H1 (cell line): ENCODE data around the gene TBX5. TPM values are rescaled to one million over a fixed set of nuclear protein-coding genes. Genes with fewer than 3 reads are reported as not detected.

Experiments used
- CTCF ChIA-PET: fragments of 300-600 bp; sonication (Branson Sonifier 250); formaldehyde crosslinking; loops from one replicate; lab custom pipeline; 2021; ENCODE audit not compliant: partially characterized antibody; lab: Charles Lee
- POLR2A ChIA-PET: fragments of 300-600 bp; sonication (Branson Sonifier 250); formaldehyde crosslinking; loops from one replicate; lab custom pipeline; 2021; ENCODE audit warnings: inconsistent platforms; ENCODE audit not compliant: partially characterized antibody; lab: Charles Lee
- DNase-seq, 2 experiments: peaks; one replicate each; pipeline versions ENCODE4 v3.0.0 to v3.0.0-alpha.2; 2010 to 2022; ENCODE audit warnings: low spot score in 2 of 2, low read depth in 1 of 2, mixed read lengths in 1 of 2
- FAIRE-seq: peaks from 2 replicates; lab custom pipeline; 2011; peaks lifted over from hg19 to GRCh38; lab: Jason Lieb, UNC
- H2AFZ ChIP-seq: 2 replicates; pipeline ENCODE4 v1.8.1; 2012; ENCODE audit warnings: low read length, inconsistent platforms
- H2AK5ac ChIP-seq: 2 replicates; pipeline ENCODE4 v1.6.1; 2013; ENCODE audit warnings: low read depth, low read length
- H2BK120ac ChIP-seq: replicated peaks from 2 replicates; pipeline ENCODE3; 2013; ENCODE audit warnings: low read depth, low read length, inconsistent platforms
- H2BK12ac ChIP-seq: 2 replicates; pipeline ENCODE4 v1.6.1; 2013; ENCODE audit warnings: low read depth, low read length
- H2BK15ac ChIP-seq: 2 replicates; pipeline ENCODE4 v1.6.1; 2013; ENCODE audit warnings: low read length
- H2BK20ac ChIP-seq: 2 replicates; pipeline ENCODE4 v1.6.1; 2013; ENCODE audit warnings: low read length
- H2BK5ac ChIP-seq: 2 replicates; pipeline ENCODE4 v1.6.1; 2013; ENCODE audit warnings: low read depth, low read length
- H3K14ac ChIP-seq: 2 replicates; pipeline ENCODE4 v1.6.1; 2013; ENCODE audit warnings: inconsistent platforms; ENCODE audit not compliant: insufficient read length
- H3K18ac ChIP-seq: 2 replicates; pipeline ENCODE4 v1.6.1; 2013; ENCODE audit warnings: low read length; ENCODE audit errors: extremely low read depth
- H3K23ac ChIP-seq: 2 replicates; pipeline ENCODE4 v1.6.1; 2013; ENCODE audit warnings: inconsistent platforms; ENCODE audit not compliant: insufficient read length
- H3K23me2 ChIP-seq: 2 replicates; pipeline ENCODE4 v1.6.1; 2013; ENCODE audit warnings: low read depth, low read length
- H3K27ac ChIP-seq: 2 replicates; pipeline ENCODE4 v1.6.1; 2011; ENCODE audit warnings: low read depth, low read length, inconsistent platforms
- H3K27me3 ChIP-seq, 4 experiments: replicated peaks in 1 of 4; 1 replicate in 1 of 4; 2 replicates in 3 of 4; pipeline versions ENCODE4 v1.6.1 to v1.8.1; 2011 to 2013; ENCODE audit warnings: low read length in 3 of 4, mild to moderate bottlenecking in 3 of 4, inconsistent platforms in 2 of 4, mixed read lengths in 2 of 4, moderate library complexity in 1 of 4; ENCODE audit not compliant: control insufficient read depth in 3 of 4, insufficient read depth in 3 of 4; ENCODE audit errors: extremely low read depth in 1 of 4
- H3K36me3 ChIP-seq, 4 experiments: 2 replicates each; pipeline versions ENCODE4 v1.6.1 to v1.8.1; 2011 to 2013; ENCODE audit warnings: mild to moderate bottlenecking in 4 of 4, low read length in 3 of 4, moderate library complexity in 2 of 4, control low read depth in 1 of 4, inconsistent platforms in 1 of 4; ENCODE audit not compliant: insufficient read depth in 4 of 4, control insufficient read depth in 2 of 4
- H3K4ac ChIP-seq: replicated peaks from 2 replicates; pipeline ENCODE3; 2013; ENCODE audit warnings: low read length, low read depth, mixed read lengths, inconsistent platforms; ENCODE audit not compliant: insufficient read length
- H3K4me1 ChIP-seq, 4 experiments: replicated peaks in 1 of 4; 1 replicate in 1 of 4; 2 replicates in 3 of 4; pipeline versions ENCODE4 v1.6.1 to v1.8.1; 2011 to 2013; ENCODE audit warnings: low read length in 3 of 4, inconsistent platforms in 2 of 4, mixed read lengths in 1 of 4; ENCODE audit not compliant: insufficient read depth in 4 of 4, control insufficient read depth in 3 of 4
- H3K4me2 ChIP-seq, 2 experiments: 2 replicates each; pipeline versions ENCODE4 v1.6.1 to v1.8.1; 2011 to 2013; ENCODE audit warnings: low read depth in 2 of 2, low read length in 2 of 2, control low read depth in 1 of 2, inconsistent platforms in 1 of 2, mild to moderate bottlenecking in 1 of 2; ENCODE audit not compliant: insufficient read depth in 1 of 2
- H3K4me3 ChIP-seq, 4 experiments: fragments of 200-600, 300-600 bp in 1 of 4; sonication (generic), shearing (Covaris generic), sonication (Bioruptor Twin) in 1 of 4; 2 replicates each; pipeline versions ENCODE4 v1.5.1 to v1.8.1; 2011 to 2016; ENCODE audit warnings: low read length in 4 of 4, low read depth in 3 of 4, control low read depth in 2 of 4, inconsistent platforms in 2 of 4, mild to moderate bottlenecking in 2 of 4, mixed read lengths in 1 of 4, moderate library complexity in 1 of 4; ENCODE audit not compliant: insufficient read depth in 2 of 4; ENCODE audit errors: extremely low read depth in 1 of 4
- H3K56ac ChIP-seq: replicated peaks from 2 replicates; pipeline ENCODE3; 2013; ENCODE audit warnings: low read depth, mild to moderate bottlenecking, mixed read lengths, low read length, inconsistent platforms; ENCODE audit not compliant: insufficient read length
- H3K79me1 ChIP-seq: 2 replicates; pipeline ENCODE4 v1.6.1; 2013; ENCODE audit warnings: low read depth, low read length, control low read depth
- H3K79me2 ChIP-seq, 2 experiments: 2 replicates each; pipeline versions ENCODE4 v1.6.1 to v1.8.1; 2012 to 2013; ENCODE audit warnings: low read length in 2 of 2, mild to moderate bottlenecking in 2 of 2, inconsistent platforms in 1 of 2; ENCODE audit not compliant: insufficient read depth in 2 of 2, control insufficient read depth in 1 of 2
- H3K9ac ChIP-seq, 4 experiments: replicated peaks in 1 of 4; 1 replicate in 1 of 4; 2 replicates in 3 of 4; pipeline versions ENCODE4 v1.6.1 to v1.8.1; 2011 to 2013; ENCODE audit warnings: low read depth in 3 of 4, low read length in 3 of 4, control low read depth in 2 of 4, mild to moderate bottlenecking in 2 of 4, moderate library complexity in 2 of 4, inconsistent platforms in 1 of 4; ENCODE audit errors: extremely low read depth in 1 of 4
- H3K9me3 ChIP-seq, 2 experiments: 2 replicates each; pipeline versions ENCODE4 v1.6.1 to v1.8.1; 2012 to 2013; ENCODE audit warnings: mild to moderate bottlenecking in 2 of 2, moderate library complexity in 2 of 2, control low read depth in 1 of 2, inconsistent platforms in 1 of 2, low read depth in 1 of 2, low read length in 1 of 2, mixed read lengths in 1 of 2; ENCODE audit not compliant: insufficient read depth in 2 of 2
- H4K20me1 ChIP-seq, 2 experiments: replicated peaks in 1 of 2; 2 replicates each; pipeline versions ENCODE3 to v1.8.1; 2011 to 2013; ENCODE audit warnings: inconsistent platforms in 2 of 2, low read length in 2 of 2, mild to moderate bottlenecking in 1 of 2; ENCODE audit not compliant: insufficient read depth in 2 of 2, control insufficient read depth in 1 of 2
- H4K5ac ChIP-seq: 2 replicates; pipeline ENCODE4 v1.6.1; 2013; ENCODE audit warnings: low read length, low read depth, mixed read lengths, inconsistent platforms; ENCODE audit not compliant: insufficient read length
- H4K8ac ChIP-seq: 2 replicates; pipeline ENCODE4 v1.8.0; 2013; ENCODE audit warnings: mild to moderate bottlenecking, moderate library complexity, low read length, inconsistent platforms; ENCODE audit not compliant: insufficient read depth; ENCODE audit errors: extremely low read depth
- H4K91ac ChIP-seq: replicated peaks from 2 replicates; pipeline ENCODE3; 2013; ENCODE audit warnings: low read length, mixed read lengths, inconsistent platforms; ENCODE audit not compliant: insufficient read length
- BACH1 ChIP-seq: IDR thresholded peaks from 2 replicates; pipeline ENCODE4 v1.6.1; 2012; ENCODE audit warnings: low read length, improper control_type of control experiment
- HDAC2 ChIP-seq, 2 experiments: fragments of 300-600 bp in 1 of 2; sonication (generic) in 1 of 2; IDR thresholded peaks; 2 replicates each; pipeline ENCODE4 v1.6.1; 2011 to 2012; ENCODE audit warnings: low read depth in 2 of 2, low read length in 2 of 2, mild to moderate bottlenecking in 2 of 2, moderate library complexity in 2 of 2, borderline replicate concordance in 1 of 2, inconsistent platforms in 1 of 2
- PHF8 ChIP-seq: fragments of 200-600 bp; sonication (generic); conservative IDR thresholded peaks from 2 replicates; pipeline ENCODE4 v1.7.1; 2012; ENCODE audit warnings: low read depth, mild to moderate bottlenecking, inconsistent platforms, low read length, moderate library complexity
- SRF ChIP-seq: IDR thresholded peaks from 2 replicates; pipeline ENCODE4 v1.6.1; 2011; ENCODE audit warnings: mild to moderate bottlenecking, low read depth, low read length, moderate library complexity
- WGBS, 2 experiments: shearing (Covaris generic) in 1 of 2; methylation state at CpG; one replicate each; pipeline versions ENCODE4 v1.1.6 to v1.1.7; 2013 to 2015; ENCODE audit warnings: low lambda C conversion rate in 2 of 2, mixed read lengths in 2 of 2, inconsistent platforms in 1 of 2, low coverage in 1 of 2, missing lambda C conversion rate in 1 of 2; ENCODE audit not compliant: insufficient replicate concordance in 2 of 2, insufficient coverage in 1 of 2, insufficient read length in 1 of 2; ENCODE audit errors: extremely low coverage in 1 of 2, missing lambda C conversion rate in 1 of 2; 5-methylcytosine and 5-hydroxymethylcytosine counted together
- polyA plus RNA-seq, 7 experiments: library from polyadenylated mRNA; depleted of rRNA in 3 of 7; stranded (reverse) in 5 of 7; unstranded in 2 of 7; fragments of >200 nt in 5 of 7; fragments of 200-250 nt in 2 of 7; gene quantifications; 1 replicate in 5 of 7; 2 replicates in 1 of 7; 4 replicates in 1 of 7; pipeline versions ENCODE4 v1.2.1 to v1.2.3, GENCODE V29; 2011 to 2013; ENCODE audit warnings: missing spikeins in 2 of 7, mixed read lengths in 2 of 7
- total RNA-seq: library from RNA; stranded (reverse); fragmentation: NEBNext Ultra II Directional; extraction: Animal tissue kit (Norgen Biotek cat#: 25700); gene quantifications from 2 replicates; pipeline ENCODE4 v1.2.1, GENCODE V29; 2021
- TF ChIP-seq, protein P1 (sequence below), 3 experiments: IDR thresholded peaks; 1 replicate in 2 of 3; 2 replicates in 1 of 3; pipeline versions ENCODE4 v1.5.1 to v1.6.1; 2011; ENCODE audit warnings: low read length in 3 of 3, mild to moderate bottlenecking in 3 of 3, inconsistent platforms in 2 of 3, low read depth in 1 of 3, moderate library complexity in 1 of 3; ENCODE audit not compliant: insufficient read depth in 1 of 3; ENCODE audit errors: control extremely low read depth in 1 of 3
- TF ChIP-seq, protein P2 (sequence below): IDR thresholded peaks from 2 replicates; pipeline ENCODE4 v1.6.1; 2012; ENCODE audit warnings: inconsistent platforms

TBX5 gene
- total and polyA plus RNA-seq, 2 of the 8 experiments (the other 6 are each of a cell fraction or from before 2014, with no cell fraction given), result 0.05 TPM; not detected in 1

DNA sequence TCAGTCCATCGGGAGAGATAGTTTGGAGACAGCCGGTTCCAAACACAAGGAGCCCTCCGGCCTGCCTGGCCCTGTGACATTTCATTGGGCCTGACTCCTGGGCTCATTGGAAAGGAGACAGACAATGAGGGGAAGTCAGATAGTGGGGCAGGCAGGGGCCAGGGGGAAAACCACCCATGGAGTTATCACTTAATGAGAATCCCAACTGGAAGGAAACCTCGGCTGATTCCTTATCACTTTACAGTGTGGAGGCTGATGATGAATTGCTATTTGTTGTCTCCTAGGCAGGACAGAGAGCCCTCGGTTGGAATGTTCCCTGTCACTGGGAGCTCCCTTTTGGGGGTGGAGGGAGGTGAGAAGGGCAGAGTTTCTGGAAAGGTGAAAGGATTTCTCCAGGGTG is 44.4 kb downstream of the TBX5 start:
- POLR2A ChIA-PET, result interaction anchor here (0.5 kb wide), 1 partner anchor 11 kb away, joined by 3 read pairs; no protein-coding TSS in a partner anchor
- no peak overlapping the region for H2AK5ac ChIP-seq

More for the DNA sequence above, 44.4 kb downstream of the TBX5 start:
- DNase-seq (no peak), FAIRE-seq (no peak)
- Histone ChIP-seq H3K14ac (no peak overlapping the region), H4K8ac (no peak overlapping the region), H3K4ac (no peak overlapping the region), H2AFZ (no peak overlapping the region), H3K9ac (no peak overlapping the region), H2BK120ac (no peak overlapping the region), H2BK12ac (no peak overlapping the region), H3K79me1 (no peaks in the 10 kb centered on the region), H4K20me1 (no peaks in the 10 kb centered on the region), H3K4me3 (no peak overlapping the region), H2BK5ac (no peak overlapping the region), H2BK20ac (no peak overlapping the region), H3K4me2 (no peak overlapping the region), H3K27me3 (no peaks in the 10 kb centered on the region; a peak in 1 of 7 replicates), H3K23me2 (peaks cover 7% of the 10 kb centered on the region; the same call in 1 of the 2 replicates), H4K91ac (no peak overlapping the region), H3K18ac (no peak overlapping the region), H3K9me3 (peaks cover 4 to 6% of the 10 kb centered on the region in 2 experiments; a peak in 3 of 4 replicates), H3K4me1 (peaks cover 0 to 2% (median 0%) of the 10 kb centered on the region in 4 experiments; a peak in 1 of 7 replicates), H3K56ac (no peak overlapping the region), H3K27ac (no peak overlapping the region), H3K36me3 (no peaks in the 10 kb centered on the region), H4K5ac (no peak overlapping the region), H2BK15ac (no peak overlapping the region), H3K79me2 (no peaks in the 10 kb centered on the region), H3K23ac (no peak overlapping the region)
- CTCF ChIA-PET, result interaction anchor here (0.6 to 2.3 kb wide), 4 partner anchors 10 to 310 kb away, joined by 3 to 6 read pairs (median 4); no protein-coding TSS in a partner anchor
- WGBS, 2 experiments, result 76% methylated on average over 5 of the region's 5 CpGs; no CpG with 5 or more reads in 1 of the 2 experiments
- TF ChIP-seq BACH1 (no peak), SRF (no peak), HDAC2 (IDR thresholded peaks at IDR 0.05; ENCODE audit: borderline replicate concordance in 1 of 2, low read depth in 2 of 2, low read length in 2 of 2) (no peak), PHF8 (no peak)
- TF ChIP-seq, protein P1, sequence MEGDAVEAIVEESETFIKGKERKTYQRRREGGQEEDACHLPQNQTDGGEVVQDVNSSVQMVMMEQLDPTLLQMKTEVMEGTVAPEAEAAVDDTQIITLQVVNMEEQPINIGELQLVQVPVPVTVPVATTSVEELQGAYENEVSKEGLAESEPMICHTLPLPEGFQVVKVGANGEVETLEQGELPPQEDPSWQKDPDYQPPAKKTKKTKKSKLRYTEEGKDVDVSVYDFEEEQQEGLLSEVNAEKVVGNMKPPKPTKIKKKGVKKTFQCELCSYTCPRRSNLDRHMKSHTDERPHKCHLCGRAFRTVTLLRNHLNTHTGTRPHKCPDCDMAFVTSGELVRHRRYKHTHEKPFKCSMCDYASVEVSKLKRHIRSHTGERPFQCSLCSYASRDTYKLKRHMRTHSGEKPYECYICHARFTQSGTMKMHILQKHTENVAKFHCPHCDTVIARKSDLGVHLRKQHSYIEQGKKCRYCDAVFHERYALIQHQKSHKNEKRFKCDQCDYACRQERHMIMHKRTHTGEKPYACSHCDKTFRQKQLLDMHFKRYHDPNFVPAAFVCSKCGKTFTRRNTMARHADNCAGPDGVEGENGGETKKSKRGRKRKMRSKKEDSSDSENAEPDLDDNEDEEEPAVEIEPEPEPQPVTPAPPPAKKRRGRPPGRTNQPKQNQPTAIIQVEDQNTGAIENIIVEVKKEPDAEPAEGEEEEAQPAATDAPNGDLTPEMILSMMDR (IDR thresholded peaks at IDR 0.05; ENCODE audit: control extremely low read depth in 1 of 3, insufficient read depth in 1 of 3, low read depth in 1 of 3, low read length in 3 of 3), result no peak
- TF ChIP-seq, protein P2, sequence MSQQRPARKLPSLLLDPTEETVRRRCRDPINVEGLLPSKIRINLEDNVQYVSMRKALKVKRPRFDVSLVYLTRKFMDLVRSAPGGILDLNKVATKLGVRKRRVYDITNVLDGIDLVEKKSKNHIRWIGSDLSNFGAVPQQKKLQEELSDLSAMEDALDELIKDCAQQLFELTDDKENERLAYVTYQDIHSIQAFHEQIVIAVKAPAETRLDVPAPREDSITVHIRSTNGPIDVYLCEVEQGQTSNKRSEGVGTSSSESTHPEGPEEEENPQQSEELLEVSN, result no peak
